ENCODE data around the gene ADAMTS2. TPM values are rescaled to one million over a fixed set of nuclear protein-coding genes. Genes with fewer than 3 reads are reported as not detected.

Gene ADAMTS2
- total RNA-seq, 1 experiment from 2014 or later = not detected

DNA sequence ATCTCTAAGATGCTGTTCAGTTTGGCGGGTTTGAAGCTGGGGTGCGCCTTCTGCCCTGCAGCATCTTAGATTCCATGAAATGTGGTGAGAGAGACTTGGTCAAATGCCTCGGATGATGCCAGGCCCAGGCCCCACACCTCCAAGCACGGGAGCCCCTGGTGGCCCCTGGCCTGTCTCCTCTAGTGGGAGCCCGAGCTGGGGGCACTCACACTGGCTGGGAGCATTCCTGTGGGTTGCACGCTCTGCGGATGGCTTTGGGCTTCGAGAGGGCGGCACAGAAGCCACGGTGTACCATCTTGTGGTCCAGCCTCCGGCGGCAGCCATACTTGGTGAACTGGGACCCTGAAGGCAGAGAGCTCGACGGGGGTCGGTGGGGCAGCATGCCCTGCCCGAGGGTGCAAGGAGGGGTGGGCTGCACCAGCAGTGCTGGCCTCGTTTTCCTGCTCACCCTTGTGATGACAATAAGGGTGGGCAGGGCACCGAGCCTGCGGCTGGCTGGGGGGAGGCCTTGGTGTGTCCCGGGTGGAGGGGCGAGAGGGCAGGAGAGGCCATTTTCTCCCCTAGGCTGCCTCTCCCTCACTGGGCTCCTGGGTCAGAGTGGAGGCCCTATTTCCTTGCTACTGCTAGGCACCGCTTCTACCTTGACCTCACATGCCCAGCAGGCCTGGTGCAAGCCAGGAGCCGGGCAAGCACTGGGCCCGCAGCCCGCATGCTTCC is 219.3 kb downstream of the ADAMTS2 start:
- Histone ChIP-seq H4K20me1 (ENCODE audit: insufficient read depth, low read depth, low read length) (no peaks in the 10 kb centered on the region), H2AFZ (ENCODE audit: low read length) (no peak overlapping the region), H3K36me3 (ENCODE audit: insufficient read depth, low read length) (no peaks in the 10 kb centered on the region), H3K4me3 (ENCODE audit: low read length) (no peak overlapping the region), H3K27ac (ENCODE audit: low read length) (no peak overlapping the region), H3K9ac (ENCODE audit: low read length) (no peak overlapping the region), H3K4me1 (ENCODE audit: low read length) (no peaks in the 10 kb centered on the region), H3K9me2 (replicated peaks; ENCODE audit: insufficient read depth, low read length) (no peaks in the 10 kb centered on the region), H3K9me3 (ENCODE audit: low read length) (no peaks in the 10 kb centered on the region), H3K4me2 (ENCODE audit: low read depth, low read length, poor library complexity, severe bottlenecking) (no peak overlapping the region), H3K27me3 (ENCODE audit: low read length) (no peaks in the 10 kb centered on the region), H3K79me2 (ENCODE audit: low read length) (no peaks in the 10 kb centered on the region)
- DNase-seq = no peak

DNA sequence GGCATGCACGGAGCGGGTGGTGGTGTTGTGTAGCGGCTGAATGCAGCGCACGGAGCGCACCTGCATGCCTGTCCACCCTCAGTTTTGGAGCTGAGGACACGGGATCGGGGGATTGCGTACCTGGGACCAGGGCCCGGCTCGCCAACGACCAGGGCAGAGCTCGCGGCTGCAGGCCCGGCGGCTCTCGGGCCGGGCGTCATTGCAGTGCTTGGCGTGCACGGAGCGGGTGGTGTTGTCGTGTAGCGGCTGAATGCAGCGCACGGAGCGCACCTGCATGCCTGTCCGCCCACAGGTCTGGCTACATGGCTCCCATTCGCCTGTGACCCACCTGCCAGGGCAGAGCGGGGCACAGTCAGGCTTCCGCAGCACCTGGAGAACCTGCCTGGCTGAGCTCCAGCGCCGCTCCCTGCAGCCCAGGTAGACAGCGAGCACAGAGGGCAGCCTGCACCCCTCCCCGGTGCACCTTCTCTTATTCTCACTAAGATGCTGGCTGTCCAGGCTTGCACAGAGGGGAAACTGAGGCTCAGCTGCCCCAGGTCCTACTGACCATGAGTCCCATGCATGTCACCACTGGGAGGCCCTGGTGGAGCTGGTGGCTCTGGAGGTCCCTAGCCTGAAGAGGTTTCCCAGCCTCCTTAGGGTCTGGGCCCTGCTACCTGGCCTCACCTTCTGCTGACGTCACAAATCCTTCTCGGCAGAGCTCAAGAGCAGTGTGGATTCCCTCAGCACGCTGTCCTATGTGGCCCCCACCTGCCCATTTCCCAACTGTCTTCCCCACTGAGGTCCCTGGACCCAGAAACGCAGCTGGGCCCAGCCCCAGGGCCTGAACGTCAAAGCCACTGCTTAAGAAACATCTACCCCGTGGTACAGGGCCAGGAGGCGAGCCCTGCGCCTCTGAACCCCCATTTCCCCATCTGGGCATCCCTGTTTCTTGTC is 220.1 kb downstream of the ADAMTS2 start:
- no peaks in the 10 kb centered on the region for H3K9me3 ChIP-seq (ENCODE audit: low read length)
- H3K4me2 ChIP-seq (ENCODE audit: low read depth, low read length, poor library complexity, severe bottlenecking) = no peak overlapping the region
- no peak overlapping the region for H3K27ac ChIP-seq (ENCODE audit: low read length)
- H3K9me2 ChIP-seq (replicated peaks; ENCODE audit: insufficient read depth, low read length) = no peaks in the 10 kb centered on the region
- no peak overlapping the region for H3K9ac ChIP-seq (ENCODE audit: low read length)
- no peak overlapping the region for H3K4me3 ChIP-seq (ENCODE audit: low read length)
- H3K27me3 ChIP-seq (ENCODE audit: low read length) = no peaks in the 10 kb centered on the region
- H3K36me3 ChIP-seq (ENCODE audit: insufficient read depth, low read length) = no peaks in the 10 kb centered on the region
- H2AFZ ChIP-seq (ENCODE audit: low read length) = no peak overlapping the region
- no peaks in the 10 kb centered on the region for H3K4me1 ChIP-seq (ENCODE audit: low read length)
- H4K20me1 ChIP-seq (ENCODE audit: insufficient read depth, low read depth, low read length) = no peaks in the 10 kb centered on the region
- no peak for DNase-seq
- no peaks in the 10 kb centered on the region for H3K79me2 ChIP-seq (ENCODE audit: low read length)

DNA sequence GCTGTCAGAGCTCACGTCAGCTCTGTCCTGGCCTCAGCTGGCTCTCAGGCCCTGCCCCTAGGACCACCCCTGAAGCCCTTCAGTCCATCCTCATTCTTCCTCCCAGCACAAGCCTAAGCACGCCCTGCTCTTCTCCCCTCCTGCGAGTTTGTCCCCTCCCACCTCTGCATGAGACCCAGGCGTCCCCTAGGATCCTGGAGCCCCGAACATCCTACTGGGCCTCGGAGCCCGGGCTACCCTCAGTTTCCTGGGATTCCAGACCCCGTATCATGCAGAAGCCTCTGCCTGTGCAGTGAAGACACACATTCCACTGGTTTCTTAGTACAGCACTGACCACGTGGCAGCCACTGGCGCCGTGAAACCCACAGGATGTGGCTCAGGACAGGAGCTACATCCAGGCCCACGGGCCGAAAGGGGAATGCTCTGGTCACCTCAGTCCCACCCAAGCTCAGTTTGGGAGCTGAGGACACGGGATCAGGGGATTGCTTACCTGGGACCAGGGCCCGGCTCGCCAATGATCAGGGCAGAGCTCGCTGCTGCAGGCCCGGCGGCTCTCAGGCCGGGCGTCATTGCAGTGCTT is 220.9 kb downstream of the ADAMTS2 start:
- Histone ChIP-seq H3K27me3 (ENCODE audit: low read length) (no peaks in the 10 kb centered on the region), H3K9me2 (replicated peaks; ENCODE audit: insufficient read depth, low read length) (no peaks in the 10 kb centered on the region), H4K20me1 (ENCODE audit: insufficient read depth, low read depth, low read length) (no peaks in the 10 kb centered on the region), H3K9ac (ENCODE audit: low read length) (no peak overlapping the region), H2AFZ (ENCODE audit: low read length) (no peak overlapping the region), H3K4me3 (ENCODE audit: low read length) (no peak overlapping the region), H3K4me2 (ENCODE audit: low read depth, low read length, poor library complexity, severe bottlenecking) (no peak overlapping the region), H3K27ac (ENCODE audit: low read length) (no peak overlapping the region), H3K9me3 (ENCODE audit: low read length) (no peaks in the 10 kb centered on the region), H3K4me1 (ENCODE audit: low read length) (no peaks in the 10 kb centered on the region), H3K79me2 (ENCODE audit: low read length) (no peaks in the 10 kb centered on the region), H3K36me3 (ENCODE audit: insufficient read depth, low read length) (no peaks in the 10 kb centered on the region)
- DNase-seq = no peak

DNA sequence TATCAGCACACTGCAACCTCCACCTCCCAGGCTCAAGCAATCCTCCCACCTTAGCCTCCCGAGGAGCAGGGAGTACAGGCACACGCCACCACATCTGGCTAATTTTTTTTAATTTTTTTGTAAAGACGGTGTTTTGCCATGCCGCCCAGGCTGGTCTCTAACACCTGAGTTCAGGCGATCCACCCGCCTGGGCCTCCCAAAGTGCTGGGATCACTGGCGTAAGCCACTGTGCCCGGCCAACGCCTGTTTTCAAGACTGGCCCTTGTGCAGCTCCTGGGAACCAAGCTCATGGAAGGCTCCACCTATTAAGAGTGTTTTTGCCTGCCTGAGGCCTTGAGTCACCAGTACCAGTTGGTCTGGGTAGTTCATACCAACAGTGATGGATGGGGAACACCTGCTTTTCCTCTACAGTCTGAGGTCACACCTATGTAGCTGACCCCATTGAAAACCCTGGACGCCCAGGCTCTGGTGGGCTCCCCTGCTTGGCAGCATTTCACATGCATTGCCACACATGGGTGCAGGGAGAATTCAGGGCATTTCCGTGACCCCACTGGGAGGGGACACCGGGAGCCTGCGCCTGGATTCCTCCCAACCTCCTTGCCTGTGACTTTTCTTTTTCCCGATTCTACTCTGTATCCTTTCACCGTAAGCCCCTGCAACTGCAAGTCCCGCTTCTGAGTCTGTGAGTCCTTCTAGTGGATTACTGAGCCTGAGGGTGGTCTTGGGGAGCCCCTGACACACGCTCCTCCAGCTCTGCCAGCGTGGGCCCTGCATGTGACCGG is 221.6 kb downstream of the ADAMTS2 start:
- Histone ChIP-seq H3K27ac (ENCODE audit: low read length) (no peak overlapping the region), H3K4me3 (ENCODE audit: low read length) (no peak overlapping the region), H3K9ac (ENCODE audit: low read length) (no peak overlapping the region), H3K9me2 (replicated peaks; ENCODE audit: insufficient read depth, low read length) (no peaks in the 10 kb centered on the region), H4K20me1 (ENCODE audit: insufficient read depth, low read depth, low read length) (no peaks in the 10 kb centered on the region), H3K79me2 (ENCODE audit: low read length) (no peaks in the 10 kb centered on the region), H3K27me3 (ENCODE audit: low read length) (no peaks in the 10 kb centered on the region), H3K36me3 (ENCODE audit: insufficient read depth, low read length) (no peaks in the 10 kb centered on the region), H2AFZ (ENCODE audit: low read length) (no peak overlapping the region), H3K9me3 (ENCODE audit: low read length) (no peaks in the 10 kb centered on the region), H3K4me1 (ENCODE audit: low read length) (no peaks in the 10 kb centered on the region), H3K4me2 (ENCODE audit: low read depth, low read length, poor library complexity, severe bottlenecking) (no peak overlapping the region)
- no peak for DNase-seq

DNA sequence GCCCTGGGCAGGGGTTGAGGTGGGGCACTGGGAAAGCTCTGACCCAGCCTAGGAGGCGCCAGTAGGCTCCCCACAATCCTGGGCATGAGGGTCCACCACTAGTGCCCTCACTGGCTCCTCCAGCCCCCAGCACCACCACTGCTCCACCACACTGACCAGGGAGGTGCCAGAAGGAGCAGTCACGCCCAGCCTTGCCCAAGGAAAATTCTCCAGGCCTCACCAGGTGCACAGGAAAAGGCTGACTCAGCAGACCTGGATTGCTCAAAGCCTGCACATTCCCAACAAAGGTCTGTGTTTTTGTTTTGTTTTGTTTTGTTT is 222.2 kb downstream of the ADAMTS2 start:
- Histone ChIP-seq H3K9me3 (ENCODE audit: low read length) (no peaks in the 10 kb centered on the region), H4K20me1 (ENCODE audit: insufficient read depth, low read depth, low read length) (no peaks in the 10 kb centered on the region), H3K4me3 (ENCODE audit: low read length) (no peak overlapping the region)

DNA sequence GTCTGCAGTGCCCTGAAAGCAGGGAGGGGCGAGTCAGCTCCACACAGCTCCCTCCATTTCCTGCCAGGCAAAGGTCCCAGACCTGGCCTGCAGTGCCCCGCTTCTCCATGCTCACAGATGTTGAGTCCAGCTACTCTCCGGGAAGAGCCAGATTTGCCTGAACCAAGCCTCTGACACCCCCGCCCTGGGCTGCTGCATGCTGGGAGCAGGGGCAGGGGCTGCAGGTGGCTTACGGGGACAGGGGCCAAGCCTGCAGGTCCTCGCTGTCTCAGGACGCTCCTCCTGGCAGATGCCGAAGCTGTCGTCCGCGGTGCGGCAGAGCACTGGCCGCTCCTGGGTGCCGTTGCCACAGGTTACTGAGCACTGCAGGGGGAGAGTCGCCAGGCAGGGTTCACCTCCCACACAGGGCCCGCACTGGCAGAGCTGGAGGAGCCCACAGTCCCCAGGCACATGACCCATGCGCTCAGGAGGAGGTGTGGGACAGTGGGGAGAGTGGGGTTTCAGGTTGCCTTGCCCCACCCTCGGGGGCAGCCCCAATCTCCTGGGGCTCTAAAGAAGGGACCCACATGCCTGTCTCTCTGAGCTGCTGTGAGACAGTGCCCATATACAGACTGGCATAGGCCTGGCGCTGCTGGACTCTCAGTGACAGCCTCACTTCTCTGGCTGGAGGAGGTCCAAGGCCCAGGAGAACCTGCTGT is 222.7 kb downstream of the ADAMTS2 start:
- Histone ChIP-seq H3K4me2 (ENCODE audit: low read depth, low read length, poor library complexity, severe bottlenecking) (no peak overlapping the region), H3K27ac (ENCODE audit: low read length) (no peak overlapping the region), H3K4me3 (ENCODE audit: low read length) (no peak overlapping the region), H3K9me3 (ENCODE audit: low read length) (no peaks in the 10 kb centered on the region), H2AFZ (ENCODE audit: low read length) (no peak overlapping the region), H3K4me1 (ENCODE audit: low read length) (no peaks in the 10 kb centered on the region), H3K36me3 (ENCODE audit: insufficient read depth, low read length) (no peaks in the 10 kb centered on the region), H3K9me2 (replicated peaks; ENCODE audit: insufficient read depth, low read length) (no peaks in the 10 kb centered on the region), H3K27me3 (ENCODE audit: low read length) (no peaks in the 10 kb centered on the region), H3K9ac (ENCODE audit: low read length) (no peak overlapping the region), H4K20me1 (ENCODE audit: insufficient read depth, low read depth, low read length) (no peaks in the 10 kb centered on the region), H3K79me2 (ENCODE audit: low read length) (no peaks in the 10 kb centered on the region)
- no peak for DNase-seq

More for the DNA sequence above, 222.2 kb downstream of the ADAMTS2 start:
- DNase-seq = no peak
- Histone ChIP-seq H3K9ac (ENCODE audit: low read length) (no peak overlapping the region), H3K36me3 (ENCODE audit: insufficient read depth, low read length) (no peaks in the 10 kb centered on the region), H3K4me1 (ENCODE audit: low read length) (no peaks in the 10 kb centered on the region), H3K27ac (ENCODE audit: low read length) (no peak overlapping the region), H3K4me2 (ENCODE audit: low read depth, low read length, poor library complexity, severe bottlenecking) (no peak overlapping the region), H3K79me2 (ENCODE audit: low read length) (no peaks in the 10 kb centered on the region), H3K9me2 (replicated peaks; ENCODE audit: insufficient read depth, low read length) (no peaks in the 10 kb centered on the region), H3K27me3 (ENCODE audit: low read length) (no peaks in the 10 kb centered on the region), H2AFZ (ENCODE audit: low read length) (no peak overlapping the region)

DNA sequence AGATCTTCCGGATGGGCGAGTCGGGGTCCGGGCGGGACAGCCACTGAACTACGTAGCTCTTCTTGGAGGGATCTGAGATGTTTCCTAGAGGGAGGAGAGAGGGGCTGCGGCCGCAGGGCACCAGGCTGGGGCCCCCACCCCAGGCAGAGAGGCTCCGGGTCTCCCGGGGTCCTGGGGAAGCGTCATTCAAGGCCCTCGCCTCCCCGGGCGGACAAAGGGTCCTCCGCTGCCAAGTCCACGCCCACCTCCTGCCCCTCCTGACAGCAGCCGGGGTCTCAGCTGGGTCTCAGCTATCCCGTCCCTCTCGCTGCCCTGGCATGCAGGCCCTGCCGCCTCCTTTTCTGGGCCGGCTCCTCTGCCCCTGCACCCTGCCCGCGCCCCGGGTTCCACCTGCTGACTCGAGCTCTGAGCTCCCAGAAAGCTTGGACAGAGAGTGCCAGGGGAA is 223.6 kb downstream of the ADAMTS2 start:
- H3K27me3 ChIP-seq (ENCODE audit: low read length) = no peaks in the 10 kb centered on the region
- no peaks in the 10 kb centered on the region for H4K20me1 ChIP-seq (ENCODE audit: insufficient read depth, low read depth, low read length)
- H3K9me3 ChIP-seq (ENCODE audit: low read length) = no peaks in the 10 kb centered on the region
- H3K9ac ChIP-seq (ENCODE audit: low read length) = no peak overlapping the region
- DNase-seq = no peak
- no peaks in the 10 kb centered on the region for H3K36me3 ChIP-seq (ENCODE audit: insufficient read depth, low read length)
- H2AFZ ChIP-seq (ENCODE audit: low read length) = no peak overlapping the region
- H3K27ac ChIP-seq (ENCODE audit: low read length) = no peak overlapping the region
- no peaks in the 10 kb centered on the region for H3K9me2 ChIP-seq (replicated peaks; ENCODE audit: insufficient read depth, low read length)
- H3K79me2 ChIP-seq (ENCODE audit: low read length) = no peaks in the 10 kb centered on the region
- H3K4me1 ChIP-seq (ENCODE audit: low read length) = no peaks in the 10 kb centered on the region
- no peak overlapping the region for H3K4me3 ChIP-seq (ENCODE audit: low read length)
- no peak overlapping the region for H3K4me2 ChIP-seq (ENCODE audit: low read depth, low read length, poor library complexity, severe bottlenecking)
